KOPT-K1 (cell line): Measurements from ENCODE around the gene SLC6A17.

Experiments used
- H3K27ac ChIP-seq: fragments of 200-600 bp; sonication (generic); 2 replicates; pipeline ENCODE4 v1.5.1; 2016; ENCODE audit warnings: antibody characterized with exemption, mild to moderate bottlenecking, low read depth, low read length; ENCODE audit not compliant: poor library complexity, severe bottlenecking
- H3K36me3 ChIP-seq: fragments of 200-600 bp; sonication (generic); 2 replicates; pipeline ENCODE4 v1.5.1; 2017; ENCODE audit warnings: antibody characterized with exemption, mild to moderate bottlenecking, low read length, moderate library complexity; ENCODE audit not compliant: insufficient read depth
- H3K9me3 ChIP-seq: fragments of 200-600 bp; sonication (generic); 2 replicates; pipeline ENCODE4 v1.5.1; 2017; ENCODE audit warnings: antibody characterized with exemption, low read length, mild to moderate bottlenecking; ENCODE audit not compliant: insufficient read depth, poor library complexity, severe bottlenecking

The SLC6A17 gene

GRCh38 chr1:110125810-110126209 is 24.5 kb upstream of the SLC6A17 start:
- Histone ChIP-seq H3K9me3 (peaks cover 29% of the 10 kb centered on the region), H3K27ac (no peak overlapping the region), H3K36me3 (no peaks in the 10 kb centered on the region)

GRCh38 chr1:110130113-110130591 is 20.1 kb upstream of the SLC6A17 start:
- Histone ChIP-seq H3K27ac (no peak overlapping the region), H3K9me3 (peaks cover 12% of the 10 kb centered on the region), H3K36me3 (no peaks in the 10 kb centered on the region)

DNA sequence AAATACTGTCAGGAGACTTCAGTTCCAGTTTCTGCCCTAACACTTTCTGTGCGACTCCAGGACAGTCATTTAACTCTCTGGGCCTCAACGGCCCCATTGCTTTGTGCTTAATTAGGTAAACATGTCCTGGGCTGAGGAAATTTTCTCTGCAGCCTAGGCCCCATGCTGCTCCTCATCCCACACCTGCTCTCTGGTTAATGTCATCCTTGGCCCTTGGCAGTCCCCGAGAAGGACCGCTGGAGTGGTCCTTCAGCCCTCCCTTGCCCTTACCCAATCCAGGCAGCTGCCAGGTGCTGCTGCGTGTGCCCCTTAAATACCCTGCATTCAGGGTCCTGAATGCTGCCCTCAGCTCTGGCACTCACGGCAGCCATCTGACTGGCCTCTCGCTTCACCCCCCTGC is 19.3 kb upstream of the SLC6A17 start:
- H3K27ac ChIP-seq, result no peak overlapping the region

GRCh38 chr1:110132682-110133081 is 17.6 kb upstream of the SLC6A17 start:
- Histone ChIP-seq H3K9me3 (no peaks in the 10 kb centered on the region), H3K27ac (no peak overlapping the region), H3K36me3 (no peaks in the 10 kb centered on the region)

More for the DNA sequence above, 19.3 kb upstream of the SLC6A17 start:
- peaks cover 5% of the 10 kb centered on the region for H3K9me3 ChIP-seq
- no peaks in the 10 kb centered on the region for H3K36me3 ChIP-seq

GRCh38 chr1:110133436-110133835 is 16.9 kb upstream of the SLC6A17 start:
- no peaks in the 10 kb centered on the region for H3K9me3 ChIP-seq
- H3K27ac ChIP-seq, result no peak overlapping the region
- no peaks in the 10 kb centered on the region for H3K36me3 ChIP-seq

- Histone ChIP-seq H3K36me3 (no peaks in the 10 kb centered on the region), H3K9me3 (peaks cover 2% of the 10 kb centered on the region), H3K27ac (no peak overlapping the region)
Observed at GRCh38 chr1:110134050-110134595, 16.2 kb upstream of the SLC6A17 start.

DNA sequence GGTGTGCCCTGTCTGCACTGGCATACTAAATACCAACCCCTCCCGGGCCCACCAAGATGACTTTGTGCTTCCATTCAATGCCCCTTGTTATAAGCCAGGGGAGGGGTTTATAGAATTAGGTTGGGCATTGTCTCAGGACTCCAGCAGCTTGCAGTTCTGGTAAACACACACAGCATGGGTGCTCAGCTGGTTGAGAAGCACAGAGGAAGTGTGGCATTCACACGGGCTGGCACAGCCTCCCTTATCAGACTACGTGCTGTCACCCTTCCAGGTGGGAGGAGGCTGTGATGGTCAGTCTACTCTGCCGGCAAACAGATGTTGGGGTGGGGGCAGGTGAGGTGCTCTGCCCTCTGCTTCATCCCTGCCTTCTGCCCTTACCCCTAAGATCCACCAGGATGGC is 15.0 kb upstream of the SLC6A17 start:
- peaks cover 2% of the 10 kb centered on the region for H3K9me3 ChIP-seq
- H3K36me3 ChIP-seq, result no peaks in the 10 kb centered on the region
- H3K27ac ChIP-seq, result no peak overlapping the region

GRCh38 chr1:110135666-110136065 is 14.6 kb upstream of the SLC6A17 start:
- peaks cover 2% of the 10 kb centered on the region for H3K9me3 ChIP-seq
- no peak overlapping the region for H3K27ac ChIP-seq
- no peaks in the 10 kb centered on the region for H3K36me3 ChIP-seq

GRCh38 chr1:110136911-110137310 is 13.4 kb upstream of the SLC6A17 start:
- peaks cover 2% of the 10 kb centered on the region for H3K9me3 ChIP-seq
- H3K36me3 ChIP-seq, result no peaks in the 10 kb centered on the region
- H3K27ac ChIP-seq, result no peak overlapping the region

GRCh38 chr1:110138956-110139355 is 11.3 kb upstream of the SLC6A17 start:
- Histone ChIP-seq H3K36me3 (no peaks in the 10 kb centered on the region), H3K9me3 (peaks cover 2% of the 10 kb centered on the region), H3K27ac (no peak overlapping the region)

DNA sequence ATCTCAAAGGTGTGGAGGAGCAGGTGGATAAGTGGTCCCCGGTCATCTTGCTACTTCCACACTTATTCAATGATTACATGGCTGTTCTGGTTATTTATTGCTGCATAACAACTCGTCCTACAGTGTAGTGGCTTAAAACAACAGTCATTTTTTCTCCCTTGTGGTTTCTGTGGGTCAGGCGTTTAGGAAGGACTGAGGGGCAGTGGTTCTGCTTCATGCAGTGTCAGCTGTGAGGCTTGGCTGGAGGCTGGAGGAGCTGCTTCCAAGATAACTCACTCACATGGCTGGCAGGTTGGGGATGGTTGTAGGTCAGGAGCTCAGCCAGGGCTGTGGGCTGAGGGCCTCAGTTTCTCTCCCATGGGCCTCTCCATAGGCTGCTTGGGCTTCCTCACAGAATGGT is 5.9 kb upstream of the SLC6A17 start:
- H3K9me3 ChIP-seq, result no peaks in the 10 kb centered on the region
- no peak overlapping the region for H3K27ac ChIP-seq
- H3K36me3 ChIP-seq, result no peaks in the 10 kb centered on the region

DNA sequence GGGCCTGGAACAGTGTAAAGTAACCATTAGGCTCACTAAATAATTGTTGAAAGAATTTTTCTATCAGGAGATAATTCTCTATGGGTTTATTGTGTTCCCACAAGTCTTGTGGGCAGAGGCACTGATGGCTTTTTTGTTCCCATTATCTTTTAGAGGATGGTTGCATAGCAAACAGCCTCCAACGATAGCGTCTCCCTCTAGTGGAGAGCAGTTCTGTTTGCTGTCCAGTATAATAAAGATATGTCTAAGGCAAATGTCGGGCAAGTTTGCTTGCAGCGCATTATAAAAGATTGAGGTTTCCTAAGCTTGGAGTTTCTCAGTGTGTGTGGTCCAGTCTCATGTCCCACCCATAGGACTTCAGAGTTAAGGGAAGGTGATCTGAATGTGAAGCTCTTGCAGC is 1.3 kb upstream of the SLC6A17 start:
- Histone ChIP-seq H3K27ac (no peak overlapping the region), H3K36me3 (no peaks in the 10 kb centered on the region), H3K9me3 (no peaks in the 10 kb centered on the region)

DNA sequence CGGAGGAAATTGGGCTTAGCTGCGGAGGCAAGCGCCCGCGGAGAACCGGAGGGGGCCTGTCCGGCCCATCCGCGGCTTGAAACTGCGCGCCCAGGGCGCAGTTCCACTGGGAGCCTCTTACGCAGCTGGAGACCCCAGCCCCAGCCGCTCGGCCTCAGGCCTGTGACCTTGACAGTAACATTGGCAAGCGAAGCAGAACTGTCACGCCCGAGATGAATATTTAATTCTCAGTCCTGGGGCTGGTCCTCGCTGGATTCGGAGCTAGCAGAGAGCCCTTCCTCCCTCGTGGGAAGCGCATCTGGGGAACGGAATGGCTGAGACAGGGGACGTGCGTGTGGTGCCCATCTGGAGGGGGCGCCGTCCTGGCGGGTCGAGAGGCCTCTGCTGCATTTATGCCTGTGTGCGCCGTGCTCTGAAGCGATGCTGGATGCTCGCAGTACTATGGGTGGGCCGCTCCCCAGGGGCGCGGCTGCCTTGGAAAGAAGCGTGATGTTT is 928 bp downstream of the SLC6A17 start:
- Histone ChIP-seq H3K36me3 (no peaks in the 10 kb centered on the region), H3K27ac (no peak overlapping the region), H3K9me3 (no peaks in the 10 kb centered on the region)

DNA sequence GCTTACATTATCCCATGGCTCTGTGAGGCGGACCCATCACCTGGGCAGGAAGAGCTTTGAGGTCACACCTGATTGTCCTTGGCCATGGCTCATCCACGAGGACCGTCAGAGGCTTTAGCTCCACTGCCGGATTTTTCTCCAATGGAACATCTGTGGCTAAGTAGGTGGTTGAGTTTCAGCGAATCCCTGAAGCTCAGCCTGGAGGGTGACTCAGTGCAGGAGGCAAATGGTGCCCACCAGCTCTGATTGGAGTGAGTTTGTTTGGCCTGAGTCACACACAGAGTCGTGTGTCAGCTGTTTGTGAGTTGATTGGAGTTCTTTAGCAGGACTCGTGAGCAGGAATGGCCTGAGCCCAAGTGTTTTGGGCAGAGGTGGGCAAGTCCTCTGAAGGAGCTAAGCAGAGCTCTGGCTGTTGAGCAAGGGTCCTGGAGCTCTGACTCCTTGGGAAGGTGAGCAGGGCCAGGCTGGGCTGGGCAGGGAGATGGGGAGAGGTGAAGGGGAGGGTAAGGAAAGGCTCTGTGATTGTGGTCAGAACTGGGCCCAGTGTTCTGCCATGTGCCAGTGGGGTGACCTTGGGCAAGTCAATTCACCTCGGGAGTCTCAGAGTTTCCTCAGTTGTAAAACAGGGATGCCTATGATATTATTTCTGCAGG is 2.0 kb downstream of the SLC6A17 start:
- no peaks in the 10 kb centered on the region for H3K36me3 ChIP-seq

DNA sequence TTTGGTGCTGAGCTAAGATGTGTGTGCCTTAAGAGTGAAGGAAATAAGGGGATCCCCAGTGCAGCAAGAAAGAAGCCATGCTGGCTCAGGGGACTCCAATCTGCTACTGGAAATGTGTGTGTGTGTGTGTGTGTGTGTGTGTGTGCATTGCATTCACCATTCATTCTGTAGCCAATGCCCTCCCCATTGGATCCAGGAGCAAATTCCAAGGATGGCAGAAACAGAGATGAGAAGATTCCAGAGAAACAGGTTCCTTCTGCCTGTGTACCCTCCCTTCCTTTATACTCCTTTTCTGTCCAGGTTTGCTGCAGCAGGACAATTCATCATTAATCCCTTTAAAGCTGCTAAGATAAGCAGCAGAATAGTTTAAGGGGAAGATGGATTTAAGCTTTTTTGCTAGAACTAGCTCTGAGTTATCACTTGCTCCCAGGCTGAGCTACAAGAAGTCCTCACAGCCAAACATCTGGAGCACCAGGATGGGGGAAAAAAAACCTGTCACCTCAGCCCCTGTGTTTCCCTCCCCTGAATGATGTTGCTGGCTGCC is 3.2 kb downstream of the SLC6A17 start:
- Histone ChIP-seq H3K27ac (no peak overlapping the region), H3K9me3 (no peaks in the 10 kb centered on the region)

More for the DNA sequence above, 2.0 kb downstream of the SLC6A17 start:
- H3K9me3 ChIP-seq, result no peaks in the 10 kb centered on the region
- no peak overlapping the region for H3K27ac ChIP-seq

More for the DNA sequence above, 3.2 kb downstream of the SLC6A17 start:
- H3K36me3 ChIP-seq, result no peaks in the 10 kb centered on the region
